ENCODE results near the gene ARHGEF28. TPM values are rescaled to one million over a fixed set of nuclear protein-coding genes. Genes with fewer than 3 reads are reported as not detected.

ARHGEF28 gene
- total RNA-seq, 6 experiments from 2014 or later: 7.5 to 13.6 (median 8.5) TPM

DNA sequence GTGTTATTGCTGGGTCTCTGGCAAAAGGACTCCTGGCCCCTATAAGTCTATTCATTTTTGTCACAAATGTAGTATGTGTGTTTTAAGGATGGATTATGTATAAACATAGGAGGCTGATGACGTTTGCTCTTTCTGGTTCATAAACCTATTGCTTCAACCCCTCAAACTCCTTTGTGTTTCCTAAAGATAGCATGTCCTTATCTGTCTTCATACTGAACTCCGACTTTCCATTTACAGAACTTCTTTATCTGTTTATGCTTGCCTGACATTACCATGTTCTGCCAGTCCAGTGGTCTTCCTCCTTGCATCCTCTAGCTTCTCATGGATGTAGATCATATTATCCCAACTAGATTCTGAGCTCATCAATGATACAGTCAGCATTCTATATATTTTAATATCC is 46.1 kb downstream of the ARHGEF28 start:
- Mint-ChIP-seq H3K27ac (peak overlapping the region; percentile 94), H3K9me3 (no peaks in the 10 kb centered on the region), H3K4me3 (no peak overlapping the region), H3K27me3 (ENCODE audit: insufficient read depth) (no peaks in the 10 kb centered on the region; the same call in 1 of the 2 replicates), H3K36me3 (ENCODE audit: low read depth) (peaks cover 8% of the 10 kb centered on the region), H3K4me1 (ENCODE audit: low read depth) (peaks cover 38% of the 10 kb centered on the region)
- TF ChIP-seq, protein P1, sequence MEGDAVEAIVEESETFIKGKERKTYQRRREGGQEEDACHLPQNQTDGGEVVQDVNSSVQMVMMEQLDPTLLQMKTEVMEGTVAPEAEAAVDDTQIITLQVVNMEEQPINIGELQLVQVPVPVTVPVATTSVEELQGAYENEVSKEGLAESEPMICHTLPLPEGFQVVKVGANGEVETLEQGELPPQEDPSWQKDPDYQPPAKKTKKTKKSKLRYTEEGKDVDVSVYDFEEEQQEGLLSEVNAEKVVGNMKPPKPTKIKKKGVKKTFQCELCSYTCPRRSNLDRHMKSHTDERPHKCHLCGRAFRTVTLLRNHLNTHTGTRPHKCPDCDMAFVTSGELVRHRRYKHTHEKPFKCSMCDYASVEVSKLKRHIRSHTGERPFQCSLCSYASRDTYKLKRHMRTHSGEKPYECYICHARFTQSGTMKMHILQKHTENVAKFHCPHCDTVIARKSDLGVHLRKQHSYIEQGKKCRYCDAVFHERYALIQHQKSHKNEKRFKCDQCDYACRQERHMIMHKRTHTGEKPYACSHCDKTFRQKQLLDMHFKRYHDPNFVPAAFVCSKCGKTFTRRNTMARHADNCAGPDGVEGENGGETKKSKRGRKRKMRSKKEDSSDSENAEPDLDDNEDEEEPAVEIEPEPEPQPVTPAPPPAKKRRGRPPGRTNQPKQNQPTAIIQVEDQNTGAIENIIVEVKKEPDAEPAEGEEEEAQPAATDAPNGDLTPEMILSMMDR (IDR thresholded peaks at IDR 0.05): no peak
- no peak for DNase-seq

DNA sequence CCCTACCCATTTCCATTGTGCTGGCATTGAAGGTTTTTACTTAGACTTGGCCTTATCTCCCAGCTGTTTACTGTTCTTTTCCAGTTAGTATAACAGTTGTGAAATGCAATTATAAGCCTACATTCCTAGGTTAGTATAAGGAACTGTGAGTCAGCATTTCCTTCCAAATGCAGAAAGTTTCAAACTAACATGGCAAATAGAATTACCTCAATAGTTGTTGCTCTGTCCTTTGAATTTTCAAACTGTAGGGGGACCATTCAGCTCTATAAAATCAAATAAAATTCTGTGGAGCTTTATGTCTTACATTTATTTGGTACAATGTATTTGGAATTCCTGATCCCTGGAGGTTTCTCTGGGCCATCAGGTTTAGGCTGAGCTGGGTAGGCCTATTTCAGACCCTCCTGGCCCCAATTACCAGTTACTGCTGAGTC is 47.2 kb downstream of the ARHGEF28 start:
- no peaks in the 10 kb centered on the region; the same call in 1 of the 2 replicates for H3K27me3 Mint-ChIP-seq (ENCODE audit: insufficient read depth)
- H3K36me3 Mint-ChIP-seq (ENCODE audit: low read depth): peaks cover 6% of the 10 kb centered on the region
- H3K4me1 Mint-ChIP-seq (ENCODE audit: low read depth): peaks cover 38% of the 10 kb centered on the region
- H3K4me3 Mint-ChIP-seq: peak overlapping the region; percentile 48
- TF ChIP-seq, protein P1 (IDR thresholded peaks at IDR 0.05): peak; percentile 56
- peak overlapping the region; percentile 94 for H3K27ac Mint-ChIP-seq
- peak; percentile 85 for DNase-seq
- H3K9me3 Mint-ChIP-seq: no peaks in the 10 kb centered on the region

GRCh38 chr5:73674669-73675004 is 48.6 kb downstream of the ARHGEF28 start:
- DNase-seq: no peak
- peaks cover 4% of the 10 kb centered on the region; the same call in 1 of the 2 replicates for H3K36me3 Mint-ChIP-seq (ENCODE audit: low read depth)
- H3K27me3 Mint-ChIP-seq (ENCODE audit: insufficient read depth): no peaks in the 10 kb centered on the region; the same call in 1 of the 2 replicates
- peaks cover 38% of the 10 kb centered on the region for H3K4me1 Mint-ChIP-seq (ENCODE audit: low read depth)
- no peak overlapping the region for H3K4me3 Mint-ChIP-seq
- peak overlapping the region; percentile 94 for H3K27ac Mint-ChIP-seq
- no peaks in the 10 kb centered on the region for H3K9me3 Mint-ChIP-seq
- TF ChIP-seq, protein P1 (IDR thresholded peaks at IDR 0.05): no peak

DNA sequence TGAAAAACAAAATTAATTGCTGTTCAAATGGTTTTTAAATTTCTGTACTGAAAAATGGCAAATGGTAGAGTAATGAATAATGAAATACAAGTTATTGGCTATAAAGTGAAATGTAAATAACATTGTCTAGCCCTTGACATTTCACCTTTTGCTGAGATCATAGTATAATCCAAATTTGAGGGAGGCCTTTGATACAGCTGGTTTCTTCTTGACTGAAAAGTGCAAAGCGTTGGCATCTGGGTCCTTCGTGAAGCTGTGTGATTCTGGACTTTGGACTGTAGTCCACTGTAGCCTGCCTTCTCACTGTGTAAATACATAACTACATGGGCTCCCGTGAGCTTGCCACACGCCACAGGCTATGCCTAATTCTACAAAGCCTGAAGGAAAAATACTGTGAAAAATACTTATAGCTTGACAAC is 52.3 kb downstream of the ARHGEF28 start:
- Mint-ChIP-seq H3K4me3 (no peak overlapping the region), H3K9me3 (no peaks in the 10 kb centered on the region), H3K36me3 (ENCODE audit: low read depth) (no peaks in the 10 kb centered on the region; the same call in 1 of the 2 replicates), H3K27ac (no peak overlapping the region), H3K27me3 (ENCODE audit: insufficient read depth) (peaks cover 3% of the 10 kb centered on the region; the same call in 1 of the 2 replicates), H3K4me1 (ENCODE audit: low read depth) (peaks cover 18% of the 10 kb centered on the region)
- DNase-seq: no peak
- TF ChIP-seq, protein P1 (IDR thresholded peaks at IDR 0.05): no peak

- Mint-ChIP-seq H3K36me3 (ENCODE audit: low read depth) (no peaks in the 10 kb centered on the region; the same call in 1 of the 2 replicates), H3K4me1 (ENCODE audit: low read depth) (peaks cover 13% of the 10 kb centered on the region), H3K27ac (no peak overlapping the region), H3K27me3 (ENCODE audit: insufficient read depth) (peaks cover 3% of the 10 kb centered on the region; the same call in 1 of the 2 replicates), H3K4me3 (no peak overlapping the region), H3K9me3 (no peaks in the 10 kb centered on the region)
- DNase-seq: no peak
- TF ChIP-seq, protein P1 (IDR thresholded peaks at IDR 0.05): no peak
Measured at GRCh38 chr5:73678807-73679206, 52.8 kb downstream of the ARHGEF28 start.
